ENCODE data around the gene PTPRJ. TPM values are rescaled to one million over a fixed set of nuclear protein-coding genes. Genes with fewer than 3 reads are reported as not detected.
A peak's percentile ranks its signal among the peaks of the same experiment; 100 is the strongest.
"Not testable (repeated sequence)": the region's sequence is repeated elsewhere in the genome, so short reads cannot be mapped to it uniquely, and the experiment has no call there.

Gene PTPRJ
- 7.3 and 7.9 TPM in 2 replicates for total RNA-seq

- no peak for DNase-seq (ENCODE audit: low read depth, low spot score)
Observed at GRCh38 chr11:47980088-47980906, at the start of gene PTPRJ. Gene PTPRJ (plus strand): TSS chr11:47980559. CDS start chr11:47980913, 354 bp downstream.

GRCh38 chr11:47932544-47932943, 47.8 kb upstream of the PTPRJ start:
- no peak for DNase-seq (ENCODE audit: low read depth, low spot score)

GRCh38 chr11:47933797-47934196, 46.6 kb upstream of the PTPRJ start:
- DNase-seq (ENCODE audit: low read depth, low spot score) = not testable (repeated sequence)

- DNase-seq (ENCODE audit: low read depth, low spot score) = no peak
Observed at GRCh38 chr11:47938791-47939560, 41.4 kb upstream of the PTPRJ start.

- DNase-seq (ENCODE audit: low read depth, low spot score) = no peak
Observed at GRCh38 chr11:47940904-47941649, 39.3 kb upstream of the PTPRJ start.

- DNase-seq (ENCODE audit: low read depth, low spot score) = no peak
Observed at GRCh38 chr11:47941907-47942558, 38.3 kb upstream of the PTPRJ start.

- DNase-seq (ENCODE audit: low read depth, low spot score) = no peak
Observed at GRCh38 chr11:47943721-47944586, 36.4 kb upstream of the PTPRJ start.

GRCh38 chr11:47944632-47945031, 35.7 kb upstream of the PTPRJ start:
- no peak for DNase-seq (ENCODE audit: low read depth, low spot score)

- peak; percentile 58 for DNase-seq (ENCODE audit: low read depth, low spot score)
Observed at GRCh38 chr11:47946682-47947559, 33.4 kb upstream of the PTPRJ start.

- no peak for DNase-seq (ENCODE audit: low read depth, low spot score)
Observed at GRCh38 chr11:47948137-47948536, 32.2 kb upstream of the PTPRJ start.

- not testable (repeated sequence) for DNase-seq (ENCODE audit: low read depth, low spot score)
Observed at GRCh38 chr11:47949001-47949675, 31.2 kb upstream of the PTPRJ start.

GRCh38 chr11:47950396-47950795, 30.0 kb upstream of the PTPRJ start:
- no peak for DNase-seq (ENCODE audit: low read depth, low spot score)

GRCh38 chr11:47951504-47951903, 28.9 kb upstream of the PTPRJ start:
- not testable (repeated sequence) for DNase-seq (ENCODE audit: low read depth, low spot score)

GRCh38 chr11:47955061-47955755, 25.2 kb upstream of the PTPRJ start:
- no peak for DNase-seq (ENCODE audit: low read depth, low spot score)

- DNase-seq (ENCODE audit: low read depth, low spot score) = no peak
Observed at GRCh38 chr11:47960015-47960414, 20.3 kb upstream of the PTPRJ start.

GRCh38 chr11:47961383-47961782, 19.0 kb upstream of the PTPRJ start:
- DNase-seq (ENCODE audit: low read depth, low spot score) = no peak

GRCh38 chr11:47964546-47964945, 15.8 kb upstream of the PTPRJ start:
- no peak for DNase-seq (ENCODE audit: low read depth, low spot score)

Data from pulmonary artery endothelial cell (primary cell).